ENCODE results near the gene MOB3A. TPM values are rescaled to one million over a fixed set of nuclear protein-coding genes. Genes with fewer than 3 reads are reported as not detected.

MOB3A gene
- polyA plus RNA-seq, 4 donors, result 7.6 to 18.3 (median 14.5) TPM

- no peak for FAIRE-seq
- no peak for DNase-seq
- Histone ChIP-seq H3K27ac (ENCODE audit: low read depth in 1 of 3, low read length in 2 of 3) (no peak overlapping the region), H3K9me3 (ENCODE audit: control insufficient read depth in 2 of 2, insufficient read depth in 1 of 2, low read depth in 1 of 2, low read length in 1 of 2) (no peaks in the 10 kb centered on the region), H3K36me3 (ENCODE audit: control insufficient read depth in 3 of 3, insufficient read depth in 2 of 3, low read depth in 1 of 3, low read length in 3 of 3) (peaks cover 41 to 98% (median 61%) of the 10 kb centered on the region in 3 donors), H3K4me1 (ENCODE audit: control insufficient read depth in 3 of 3, insufficient read depth in 2 of 3, low read depth in 1 of 3, low read length in 2 of 3) (no peaks in the 10 kb centered on the region), H3K27me3 (ENCODE audit: control insufficient read depth in 3 of 3, insufficient read depth in 3 of 3, low read length in 3 of 3) (no peaks in the 10 kb centered on the region), H3K4me3 (ENCODE audit: low read depth in 1 of 3, low read length in 3 of 3) (no peak overlapping the region)
- 90 to 98% (median 96%) methylated on average over 9 of the region's 9 CpGs for WGBS, 3 donors
Observed at GRCh38 chr19:2114218-2114617, 18.1 kb upstream of the MOB3A start.

- H3K27ac ChIP-seq (ENCODE audit: low read depth in 1 of 3, low read length in 2 of 3), result no peak overlapping the region
- H3K4me1 ChIP-seq (ENCODE audit: control insufficient read depth in 3 of 3, insufficient read depth in 2 of 3, low read depth in 1 of 3, low read length in 2 of 3), result no peaks in the 10 kb centered on the region
- H3K36me3 ChIP-seq (ENCODE audit: control insufficient read depth in 3 of 3, insufficient read depth in 2 of 3, low read depth in 1 of 3, low read length in 3 of 3), result peaks cover 44 to 99% (median 63%) of the 10 kb centered on the region in 3 donors
- H3K9me3 ChIP-seq (ENCODE audit: control insufficient read depth in 2 of 2, insufficient read depth in 1 of 2, low read depth in 1 of 2, low read length in 1 of 2), result no peaks in the 10 kb centered on the region
- no peak overlapping the region for H3K4me3 ChIP-seq (ENCODE audit: low read depth in 1 of 3, low read length in 3 of 3)
- no peak for FAIRE-seq
- DNase-seq, result no peak
- 93 to 97% (median 93%) methylated on average over 22 to 24 of the region's 24 CpGs for WGBS, 3 donors
- no peaks in the 10 kb centered on the region for H3K27me3 ChIP-seq (ENCODE audit: control insufficient read depth in 3 of 3, insufficient read depth in 3 of 3, low read length in 3 of 3)
Observed at GRCh38 chr19:2113439-2114211, 17.5 kb upstream of the MOB3A start.

- H3K36me3 ChIP-seq (ENCODE audit: control insufficient read depth in 3 of 3, insufficient read depth in 2 of 3, low read depth in 1 of 3, low read length in 3 of 3), result peaks cover 52 to 99% (median 67%) of the 10 kb centered on the region in 3 donors
- FAIRE-seq, result no peak
- no peaks in the 10 kb centered on the region for H3K27me3 ChIP-seq (ENCODE audit: control insufficient read depth in 3 of 3, insufficient read depth in 3 of 3, low read length in 3 of 3)
- H3K4me1 ChIP-seq (ENCODE audit: control insufficient read depth in 3 of 3, insufficient read depth in 2 of 3, low read depth in 1 of 3, low read length in 2 of 3), result no peaks in the 10 kb centered on the region
- DNase-seq, result no peak
- H3K4me3 ChIP-seq (ENCODE audit: low read depth in 1 of 3, low read length in 3 of 3), result no peak overlapping the region
- 86 to 90% (median 86%) methylated on average over 22 to 23 of the region's 23 CpGs for WGBS, 3 donors
- no peak overlapping the region for H3K27ac ChIP-seq (ENCODE audit: low read depth in 1 of 3, low read length in 2 of 3)
- no peaks in the 10 kb centered on the region for H3K9me3 ChIP-seq (ENCODE audit: control insufficient read depth in 2 of 2, insufficient read depth in 1 of 2, low read depth in 1 of 2, low read length in 1 of 2)
Observed at GRCh38 chr19:2112516-2113320, 16.6 kb upstream of the MOB3A start.

- Histone ChIP-seq H3K4me3 (ENCODE audit: low read depth in 1 of 3, low read length in 3 of 3) (no peak overlapping the region), H3K4me1 (ENCODE audit: control insufficient read depth in 3 of 3, insufficient read depth in 2 of 3, low read depth in 1 of 3, low read length in 2 of 3) (no peaks in the 10 kb centered on the region), H3K27me3 (ENCODE audit: control insufficient read depth in 3 of 3, insufficient read depth in 3 of 3, low read length in 3 of 3) (no peaks in the 10 kb centered on the region), H3K36me3 (ENCODE audit: control insufficient read depth in 3 of 3, insufficient read depth in 2 of 3, low read depth in 1 of 3, low read length in 3 of 3) (peaks cover 52 to 98% (median 66%) of the 10 kb centered on the region in 3 donors), H3K27ac (ENCODE audit: low read depth in 1 of 3, low read length in 2 of 3) (no peak overlapping the region), H3K9me3 (ENCODE audit: control insufficient read depth in 2 of 2, insufficient read depth in 1 of 2, low read depth in 1 of 2, low read length in 1 of 2) (no peaks in the 10 kb centered on the region)
- FAIRE-seq (no peak), DNase-seq (no peak)
- WGBS, 3 donors, result 92 to 95% (median 94%) methylated on average over 20 of the region's 20 CpGs
Observed at GRCh38 chr19:2111886-2112285, 15.8 kb upstream of the MOB3A start.

- Histone ChIP-seq H3K4me1 (ENCODE audit: control insufficient read depth in 3 of 3, insufficient read depth in 2 of 3, low read depth in 1 of 3, low read length in 2 of 3) (no peaks in the 10 kb centered on the region), H3K27ac (ENCODE audit: low read depth in 1 of 3, low read length in 2 of 3) (no peak overlapping the region), H3K36me3 (ENCODE audit: control insufficient read depth in 3 of 3, insufficient read depth in 2 of 3, low read depth in 1 of 3, low read length in 3 of 3) (peaks cover 53 to 98% (median 66%) of the 10 kb centered on the region in 3 donors), H3K27me3 (ENCODE audit: control insufficient read depth in 3 of 3, insufficient read depth in 3 of 3, low read length in 3 of 3) (no peaks in the 10 kb centered on the region), H3K4me3 (ENCODE audit: low read depth in 1 of 3, low read length in 3 of 3) (no peak overlapping the region), H3K9me3 (ENCODE audit: control insufficient read depth in 2 of 2, insufficient read depth in 1 of 2, low read depth in 1 of 2, low read length in 1 of 2) (peaks cover 0 to 1% of the 10 kb centered on the region in 2 donors)
- 93 to 96% (median 94%) methylated on average over 22 of the region's 22 CpGs for WGBS, 3 donors
- FAIRE-seq (no peak), DNase-seq (no peak)
Observed at GRCh38 chr19:2111425-2111824, 15.3 kb upstream of the MOB3A start.

GRCh38 chr19:2110822-2111221 lies 14.7 kb upstream of the MOB3A start:
- H3K4me1 ChIP-seq (ENCODE audit: control insufficient read depth in 3 of 3, insufficient read depth in 2 of 3, low read depth in 1 of 3, low read length in 2 of 3), result no peaks in the 10 kb centered on the region
- FAIRE-seq, result no peak
- no peaks in the 10 kb centered on the region for H3K27me3 ChIP-seq (ENCODE audit: control insufficient read depth in 3 of 3, insufficient read depth in 3 of 3, low read length in 3 of 3)
- H3K36me3 ChIP-seq (ENCODE audit: control insufficient read depth in 3 of 3, insufficient read depth in 2 of 3, low read depth in 1 of 3, low read length in 3 of 3), result peaks cover 48 to 98% (median 61%) of the 10 kb centered on the region in 3 donors
- peaks cover 0 to 7% of the 10 kb centered on the region in 2 donors for H3K9me3 ChIP-seq (ENCODE audit: control insufficient read depth in 2 of 2, insufficient read depth in 1 of 2, low read depth in 1 of 2, low read length in 1 of 2)
- H3K4me3 ChIP-seq (ENCODE audit: low read depth in 1 of 3, low read length in 3 of 3), result no peak overlapping the region
- 90 to 96% (median 96%) methylated on average over 13 of the region's 13 CpGs for WGBS, 3 donors
- DNase-seq, result no peak
- no peak overlapping the region for H3K27ac ChIP-seq (ENCODE audit: low read depth in 1 of 3, low read length in 2 of 3)

GRCh38 chr19:2109046-2109864 lies 13.1 kb upstream of the MOB3A start:
- H3K4me1 ChIP-seq (ENCODE audit: control insufficient read depth in 3 of 3, insufficient read depth in 2 of 3, low read depth in 1 of 3, low read length in 2 of 3), result no peaks in the 10 kb centered on the region
- H3K27me3 ChIP-seq (ENCODE audit: control insufficient read depth in 3 of 3, insufficient read depth in 3 of 3, low read length in 3 of 3), result no peaks in the 10 kb centered on the region
- H3K27ac ChIP-seq (ENCODE audit: low read depth in 1 of 3, low read length in 2 of 3), result no peak overlapping the region
- FAIRE-seq (no peak), DNase-seq (no peak)
- 88 to 95% (median 93%) methylated on average over 31 of the region's 31 CpGs for WGBS, 3 donors
- H3K4me3 ChIP-seq (ENCODE audit: low read depth in 1 of 3, low read length in 3 of 3), result no peak overlapping the region
- peaks cover 0 to 20% of the 10 kb centered on the region in 2 donors for H3K9me3 ChIP-seq (ENCODE audit: control insufficient read depth in 2 of 2, insufficient read depth in 1 of 2, low read depth in 1 of 2, low read length in 1 of 2)
- H3K36me3 ChIP-seq (ENCODE audit: control insufficient read depth in 3 of 3, insufficient read depth in 2 of 3, low read depth in 1 of 3, low read length in 3 of 3), result peaks cover 43 to 97% (median 50%) of the 10 kb centered on the region in 3 donors
